GM12891 (cell line): ENCODE results near the gene WDR64.

ENCODE experiments used
- POLR2A ChIP-seq: IDR thresholded peaks from 2 replicates; pipeline ENCODE4 v1.6.1; 2011; ENCODE audit warnings: low read depth, low read length, control low read depth
- POLR2AphosphoS5 ChIP-seq: IDR thresholded peaks from 2 replicates; pipeline ENCODE4 v1.6.1; 2011; ENCODE audit warnings: low read depth, low read length, control low read depth

- no peak for TF ChIP-seq POLR2AphosphoS5
- TF ChIP-seq POLR2A = no peak
Observed at GRCh38 chr1:241778117-241778516, 126.0 kb downstream of the WDR64 start.
